NB4 (cell line): ENCODE measurements around the gene PHF14.

Experiments
- DNase-seq: peaks from one replicate; pipeline ENCODE4 v3.0.0; 2010; ENCODE audit warnings: low read depth
- H3K4me3 ChIP-seq: one replicate; pipeline ENCODE4 v1.5.1; 2011; ENCODE audit warnings: mild to moderate bottlenecking, low read depth, low read length, moderate library complexity
- MYC ChIP-seq: IDR thresholded peaks from 2 replicates; pipeline ENCODE4 v1.6.1; 2011; ENCODE audit warnings: low read depth, low read length
- POLR2A ChIP-seq: IDR thresholded peaks from 2 replicates; pipeline ENCODE4 v1.6.1; 2011; ENCODE audit warnings: mild to moderate bottlenecking; ENCODE audit not compliant: insufficient read length; ENCODE audit errors: extremely low read depth
- TF ChIP-seq, protein P1 (sequence below): IDR thresholded peaks from 2 replicates; pipeline ENCODE4 v1.6.1; 2011; ENCODE audit warnings: low read depth, low read length
- TF ChIP-seq, protein P2 (sequence below): IDR thresholded peaks from one replicate; pipeline ENCODE4 v1.5.1; 2012; ENCODE audit warnings: low read depth, low read length

Gene PHF14

DNA sequence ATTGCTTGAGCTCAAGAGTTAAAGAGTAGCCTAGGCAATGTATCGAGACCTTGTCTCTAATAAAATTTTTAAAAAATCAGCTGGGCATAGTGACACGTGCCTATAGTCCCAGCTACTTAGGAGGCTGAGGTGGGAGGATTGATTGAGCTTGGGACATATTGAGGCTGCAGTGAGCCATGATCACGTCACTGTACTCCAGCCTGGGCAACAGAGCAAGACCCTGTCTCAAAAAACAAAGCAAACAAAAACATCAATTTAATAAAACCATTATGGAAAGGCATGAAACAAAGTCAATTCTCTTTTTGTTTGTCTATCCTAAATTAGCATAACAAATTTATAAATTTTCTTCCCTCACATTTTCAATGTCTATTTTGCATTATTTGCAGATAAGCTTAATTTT, 108.4 kb downstream of the PHF14 start:
- TF ChIP-seq, protein P1, sequence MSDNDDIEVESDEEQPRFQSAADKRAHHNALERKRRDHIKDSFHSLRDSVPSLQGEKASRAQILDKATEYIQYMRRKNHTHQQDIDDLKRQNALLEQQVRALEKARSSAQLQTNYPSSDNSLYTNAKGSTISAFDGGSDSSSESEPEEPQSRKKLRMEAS, result no peak
- TF ChIP-seq MYC, result no peak
- no peak for TF ChIP-seq POLR2A
- TF ChIP-seq, protein P2, sequence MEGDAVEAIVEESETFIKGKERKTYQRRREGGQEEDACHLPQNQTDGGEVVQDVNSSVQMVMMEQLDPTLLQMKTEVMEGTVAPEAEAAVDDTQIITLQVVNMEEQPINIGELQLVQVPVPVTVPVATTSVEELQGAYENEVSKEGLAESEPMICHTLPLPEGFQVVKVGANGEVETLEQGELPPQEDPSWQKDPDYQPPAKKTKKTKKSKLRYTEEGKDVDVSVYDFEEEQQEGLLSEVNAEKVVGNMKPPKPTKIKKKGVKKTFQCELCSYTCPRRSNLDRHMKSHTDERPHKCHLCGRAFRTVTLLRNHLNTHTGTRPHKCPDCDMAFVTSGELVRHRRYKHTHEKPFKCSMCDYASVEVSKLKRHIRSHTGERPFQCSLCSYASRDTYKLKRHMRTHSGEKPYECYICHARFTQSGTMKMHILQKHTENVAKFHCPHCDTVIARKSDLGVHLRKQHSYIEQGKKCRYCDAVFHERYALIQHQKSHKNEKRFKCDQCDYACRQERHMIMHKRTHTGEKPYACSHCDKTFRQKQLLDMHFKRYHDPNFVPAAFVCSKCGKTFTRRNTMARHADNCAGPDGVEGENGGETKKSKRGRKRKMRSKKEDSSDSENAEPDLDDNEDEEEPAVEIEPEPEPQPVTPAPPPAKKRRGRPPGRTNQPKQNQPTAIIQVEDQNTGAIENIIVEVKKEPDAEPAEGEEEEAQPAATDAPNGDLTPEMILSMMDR, result no peak
- DNase-seq, result no peak
- H3K4me3 ChIP-seq, result no peak overlapping the region

DNA sequence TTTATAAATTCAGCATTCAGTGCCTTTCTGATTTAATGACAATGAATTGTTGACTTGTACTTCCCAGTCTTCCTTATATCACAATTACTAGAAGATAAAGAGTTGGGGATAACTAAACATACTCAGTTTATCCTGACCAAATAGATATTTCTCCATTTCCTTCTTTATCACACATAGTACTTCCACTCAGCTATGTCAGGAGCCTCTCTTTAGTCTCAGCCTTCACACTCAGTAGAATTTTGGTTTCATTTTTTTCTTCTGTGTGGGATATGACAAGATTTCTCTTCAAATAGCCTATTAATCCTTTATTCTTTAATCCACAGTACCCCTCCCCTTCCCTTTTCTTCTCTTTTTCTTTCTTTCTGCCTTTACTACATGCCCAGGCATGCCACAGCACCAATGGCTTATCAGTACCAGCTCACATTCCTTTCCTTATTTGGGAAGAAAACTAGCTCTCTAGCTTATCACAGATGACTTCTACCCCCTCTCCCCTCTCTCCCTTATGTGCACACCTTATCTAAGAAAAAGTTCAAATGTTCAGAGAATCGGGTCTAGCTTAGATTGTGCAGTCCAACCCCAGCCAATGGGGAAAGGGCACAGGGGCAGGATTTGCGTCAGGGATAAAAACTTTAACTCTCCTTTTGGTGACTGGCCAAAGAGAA, 109.0 kb downstream of the PHF14 start:
- no peak overlapping the region for H3K4me3 ChIP-seq
- TF ChIP-seq MYC (no peak), POLR2A (no peak)
- TF ChIP-seq, protein P2, result no peak
- TF ChIP-seq, protein P1, result no peak
- DNase-seq, result no peak

DNA sequence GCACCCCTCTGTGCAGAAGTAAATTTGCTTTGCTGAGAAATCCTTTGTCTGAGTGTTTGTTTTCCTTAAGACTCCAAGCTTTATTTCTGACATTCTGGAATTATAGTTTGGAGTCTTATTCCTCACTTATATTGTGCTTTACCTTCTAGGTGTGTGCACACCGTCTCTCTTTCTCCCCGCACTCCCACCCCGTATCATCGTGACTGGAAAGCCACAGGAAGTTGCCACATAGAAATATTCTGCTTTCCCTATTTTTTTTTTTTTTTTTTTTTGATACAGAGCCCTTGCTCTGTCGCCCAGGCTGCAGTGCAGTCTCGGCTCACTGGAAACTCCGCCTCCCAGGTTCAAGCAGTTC, 109.5 kb downstream of the PHF14 start:
- TF ChIP-seq POLR2A, result no peak
- TF ChIP-seq MYC, result no peak
- TF ChIP-seq, protein P2, result no peak
- TF ChIP-seq, protein P1, result no peak
- DNase-seq, result no peak
- no peak overlapping the region for H3K4me3 ChIP-seq

DNA sequence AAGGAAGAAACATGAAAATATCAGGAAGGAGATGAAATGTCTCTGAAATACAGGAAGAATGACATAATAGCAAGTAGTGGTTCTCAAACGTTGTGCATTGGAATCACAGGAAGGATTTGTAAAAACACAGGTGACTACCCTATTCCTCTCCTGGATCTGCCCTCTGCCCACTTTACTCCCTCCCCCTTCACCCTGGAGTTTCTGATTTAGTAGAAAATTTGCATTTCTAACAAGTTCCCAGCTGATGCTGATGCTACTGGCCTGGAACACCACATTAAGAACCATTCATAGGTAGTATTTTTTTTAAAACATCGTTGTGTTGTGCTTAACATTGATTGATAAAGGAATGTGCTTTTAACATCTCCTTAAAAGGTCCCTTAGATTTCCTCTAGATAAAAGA, 130.9 kb downstream of the PHF14 start:
- no peak overlapping the region for H3K4me3 ChIP-seq
- no peak for DNase-seq
- TF ChIP-seq, protein P2, result no peak
- TF ChIP-seq, protein P1, result no peak
- TF ChIP-seq MYC (no peak), POLR2A (no peak)

DNA sequence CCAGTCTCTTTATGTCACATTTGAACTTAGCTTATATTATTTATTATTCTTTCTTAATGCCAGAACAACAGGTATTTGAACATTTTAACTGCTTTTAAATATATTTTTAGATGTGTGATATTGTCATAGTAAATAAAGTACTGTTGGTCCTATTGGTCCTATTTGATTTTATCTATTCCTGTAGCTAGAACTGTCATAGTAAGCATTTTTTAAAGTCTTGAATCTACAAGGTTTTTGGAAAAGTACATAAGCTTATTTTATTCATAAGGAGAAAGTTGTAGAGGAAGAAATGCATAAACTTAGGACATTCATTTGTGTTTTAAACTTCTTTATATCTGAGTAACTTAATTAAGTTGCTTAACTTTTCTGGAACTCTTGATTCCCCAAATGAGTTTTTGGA, 136.0 kb downstream of the PHF14 start:
- TF ChIP-seq, protein P2, result no peak
- TF ChIP-seq, protein P1, result no peak
- no peak overlapping the region for H3K4me3 ChIP-seq
- no peak for DNase-seq
